Kidney (tissue), 14 donors: Measurements from ENCODE around the gene FUT3. TPM values are rescaled to one million over a fixed set of nuclear protein-coding genes. Genes with fewer than 3 reads are reported as not detected.
"Not testable (repeated sequence)": the region's sequence is repeated elsewhere in the genome, so short reads cannot be mapped to it uniquely, and the experiment has no call there.

Experiments
- DNase-seq, 5 donors: peaks; one replicate each; pipeline ENCODE4 v3.0.0-alpha.2; 2013 to 2020
- FAIRE-seq: peaks from 2 replicates; lab custom pipeline; 2012; peaks lifted over from hg19 to GRCh38; lab: Jason Lieb, UNC
- H3K27ac ChIP-seq, 2 donors: one replicate each; pipeline ENCODE4 v1.7.0; 2013; ENCODE audit warnings: low read depth in 2 of 2, low read length in 2 of 2, inconsistent platforms in 1 of 2
- H3K27me3 ChIP-seq: one replicate; pipeline ENCODE4 v1.7.1; 2013; ENCODE audit warnings: low read length, inconsistent platforms; ENCODE audit not compliant: control insufficient read depth, insufficient read depth
- H3K36me3 ChIP-seq, 3 donors: one replicate each; pipeline versions ENCODE4 v1.7.0 to v1.7.1; 2013; ENCODE audit warnings: low read length in 3 of 3, control low read depth in 1 of 3, inconsistent platforms in 1 of 3; ENCODE audit not compliant: insufficient read depth in 3 of 3, control insufficient read depth in 2 of 3
- H3K4me1 ChIP-seq, 3 donors: one replicate each; pipeline versions ENCODE4 v1.7.0 to v1.7.1; 2013; ENCODE audit warnings: low read length in 3 of 3, inconsistent platforms in 1 of 3, low read depth in 1 of 3; ENCODE audit not compliant: control insufficient read depth in 2 of 3, insufficient read depth in 2 of 3
- H3K4me3 ChIP-seq, 3 donors: one replicate each; pipeline versions ENCODE4 v1.7.0 to v1.8.1; 2013; ENCODE audit warnings: low read length in 3 of 3, control low read depth in 1 of 3, inconsistent platforms in 1 of 3
- H3K9ac ChIP-seq, 3 donors: one replicate each; pipeline versions ENCODE4 v1.7.0 to v1.7.1; 2013; ENCODE audit warnings: low read length in 3 of 3, control low read depth in 1 of 3, inconsistent platforms in 1 of 3
- H3K9me3 ChIP-seq, 3 donors: one replicate each; pipeline versions ENCODE4 v1.7.0 to v1.7.1; 2013; ENCODE audit warnings: low read length in 3 of 3, control low read depth in 1 of 3, inconsistent platforms in 1 of 3; ENCODE audit not compliant: control insufficient read depth in 2 of 3, insufficient read depth in 1 of 3
- CTCF ChIP-seq: IDR thresholded peaks from 3 replicates; pipeline ENCODE4 v1.5.1; 2012; ENCODE audit warnings: mild to moderate bottlenecking, moderate library complexity, borderline replicate concordance; ENCODE audit not compliant: insufficient read depth; ENCODE audit errors: extremely low read depth
- intact Hi-C: fragments of 100-400 bp; cut with DNase I; formaldehyde crosslinking; loops from one replicate; pipeline ENCODE4 v1.11.1; 2022
- polyA plus RNA-seq: library from polyadenylated mRNA; stranded (reverse); fragments of 350-450 nt; fragmentation: Illumina TruSeq; extraction: RNeasy Lipid Tissue Mini Kit (QIAGEN cat#74804); gene quantifications from one replicate; pipeline ENCODE4 v1.2.3, GENCODE V29; 2014; ENCODE audit warnings: low read depth, low replicate concordance; ENCODE audit not compliant: insufficient read depth
- total RNA-seq: library from RNA; stranded (reverse); fragmentation: NEBNext Ultra II Directional; extraction: Animal tissue kit (Norgen Biotek cat#: 25700); gene quantifications from one replicate; pipeline ENCODE4 v1.2.1, GENCODE V29; 2021
- donor health status: control.
- donor health status: control.
- donor health status: control.
- donor health status: control.
- donor health status: control.
- donor health status: DM: yes; HTN: yes; CAD: no.
- donor health status: Normal renal cell carcinoma (clear cell type).

Gene FUT3
- total and polyA plus RNA-seq, 2 donors from 2014 or later = 3.0 to 6.5 TPM

- no peaks in the 10 kb centered on the region for H3K27me3 ChIP-seq
- intact Hi-C loops = no loop called here
- FAIRE-seq = no peak
- H3K4me3 ChIP-seq = no peak overlapping the region
- H3K9me3 ChIP-seq = no peaks in the 10 kb centered on the region
- no peak overlapping the region for H3K9ac ChIP-seq
- no peak overlapping the region for H3K27ac ChIP-seq
- no peaks in the 10 kb centered on the region for H3K36me3 ChIP-seq
- DNase-seq = no peak
- no peaks in the 10 kb centered on the region for H3K4me1 ChIP-seq
- TF ChIP-seq CTCF = no peak
Measured at GRCh38 chr19:5863030-5863665, 11.9 kb upstream of the FUT3 start.

- H3K9ac ChIP-seq = no peak overlapping the region
- no peak overlapping the region for H3K4me3 ChIP-seq
- no peak overlapping the region for H3K27ac ChIP-seq
- no peaks in the 10 kb centered on the region for H3K36me3 ChIP-seq
- FAIRE-seq (no peak), DNase-seq (no peak)
- H3K27me3 ChIP-seq = no peaks in the 10 kb centered on the region
- TF ChIP-seq CTCF = no peak
- intact Hi-C loops = no loop called here
- no peaks in the 10 kb centered on the region for H3K9me3 ChIP-seq
- H3K4me1 ChIP-seq = no peaks in the 10 kb centered on the region
Measured at GRCh38 chr19:5857203-5858081, 6.2 kb upstream of the FUT3 start.

- H3K9me3 ChIP-seq, H3K27ac ChIP-seq, H3K9ac ChIP-seq, FAIRE-seq, DNase-seq, intact Hi-C loops, H3K4me1 ChIP-seq, H3K36me3 ChIP-seq, H3K4me3 ChIP-seq, H3K27me3 ChIP-seq: not testable (repeated sequence)
Measured at GRCh38 chr19:5855151-5855550, 3.9 kb upstream of the FUT3 start.

- H3K27ac ChIP-seq, H3K36me3 ChIP-seq, H3K9me3 ChIP-seq, H3K27me3 ChIP-seq, H3K4me3 ChIP-seq, H3K4me1 ChIP-seq, H3K9ac ChIP-seq, DNase-seq, intact Hi-C loops, FAIRE-seq: not testable (repeated sequence)
Measured at GRCh38 chr19:5854121-5854520, 2.9 kb upstream of the FUT3 start.
